Transverse colon (tissue), 4 donors: ENCODE measurements around the gene SYT3. TPM values are rescaled to one million over a fixed set of nuclear protein-coding genes. Genes with fewer than 3 reads are reported as not detected.

Source experiments
- DNase-seq: peaks from one replicate; pipeline ENCODE4 v3.0.0-alpha.2; 2019
- H3K27ac ChIP-seq, 4 donors: fragments of 200-600 bp; sonication (generic); 2 replicates each; pipeline ENCODE4 v1.5.1; 2016 to 2018; ENCODE audit warnings: inconsistent platforms in 4 of 4
- H3K27me3 ChIP-seq: fragments of 200-600 bp; sonication (generic); 2 replicates; pipeline ENCODE4 v1.5.1; 2017; ENCODE audit warnings: inconsistent platforms
- H3K36me3 ChIP-seq, 4 donors: fragments of 200-600 bp; sonication (generic); 2 replicates each; pipeline ENCODE4 v1.5.1; 2017 to 2019; ENCODE audit warnings: inconsistent platforms in 4 of 4
- H3K4me1 ChIP-seq, 4 donors: fragments of 200-600 bp; sonication (generic); 2 replicates each; pipeline ENCODE4 v1.5.1; 2017 to 2020; ENCODE audit warnings: inconsistent platforms in 4 of 4
- H3K4me3 ChIP-seq, 4 donors: fragments of 200-600 bp; sonication (generic); 1 replicate in 1 of 4; 2 replicates in 3 of 4; pipeline versions ENCODE4 v1.5.1 to v1.6.1; 2017 to 2019; ENCODE audit warnings: inconsistent platforms in 4 of 4
- H3K9me3 ChIP-seq, 2 donors: fragments of 200-600 bp; sonication (generic); 2 replicates each; pipeline ENCODE4 v1.5.1; 2017 to 2019; ENCODE audit warnings: inconsistent platforms in 2 of 2
- CTCF ChIP-seq, 5 experiments: fragments of 200-600 bp in 3 of 5; fragments of 450-650 bp in 2 of 5; sonication (generic) in 3 of 5; IDR thresholded peaks; 1 replicate in 2 of 5; 2 replicates in 3 of 5; pipeline ENCODE4 v1.5.1; 2016 to 2017; ENCODE audit warnings: antibody characterized with exemption in 5 of 5, inconsistent platforms in 3 of 5, mild to moderate bottlenecking in 2 of 5, moderate library complexity in 1 of 5
- EP300 ChIP-seq: sonication (generic); formaldehyde crosslinking; IDR thresholded peaks from one replicate; pipeline ENCODE4 v1.6.1; 2017; ENCODE audit warnings: antibody characterized with exemption, low read depth
- POLR2A ChIP-seq: fragments of 450-650 bp; IDR thresholded peaks from one replicate; pipeline ENCODE4 v1.6.1; 2016; ENCODE audit warnings: antibody characterized with exemption, mild to moderate bottlenecking, moderate library complexity
- POLR2AphosphoS5 ChIP-seq, 3 donors: sonication (generic); formaldehyde crosslinking; IDR thresholded peaks; one replicate each; pipeline ENCODE4 v1.6.1; 2016; ENCODE audit warnings: antibody characterized with exemption in 3 of 3
- WGBS, 2 donors: methylation state at CpG; one replicate each; pipeline ENCODE4 v1.1.5; 2018; ENCODE audit warnings: low coverage in 1 of 2; 5-methylcytosine and 5-hydroxymethylcytosine counted together
- in situ Hi-C, 4 donors: fragments of 200-750 bp; cut with MboI; loops; one replicate each; pipeline versions ENCODE4 v1.15.0 to v1.15.1; 2017; ENCODE audit warnings: low sequenced_read_pairs in 3 of 4, low pct_ligation_motif_present in 1 of 4, low pct_unique_long_range_greater_than_20kb in 1 of 4
- intact Hi-C: fragments of 100-400 bp; cut with DNase I; formaldehyde crosslinking; loops from one replicate; pipeline ENCODE4 v1.15.1; 2023; ENCODE audit warnings: low total_unique reads
- total RNA-seq, 4 donors: library from RNA; depleted of rRNA; stranded (reverse); fragments of >200 nt; gene quantifications; one replicate each; pipeline ENCODE4 v1.1.0, GENCODE V29; 2016

The SYT3 gene
- total RNA-seq, 4 donors from 2014 or later: 0.64 TPM; not detected in 3

GRCh38 chr19:50661023-50661422, 21.3 kb upstream of the SYT3 start:
- in situ Hi-C loops: no loop called here
- no peak overlapping the region for H3K27ac ChIP-seq
- H3K4me3 ChIP-seq: no peak overlapping the region
- H3K9me3 ChIP-seq: no peaks in the 10 kb centered on the region
- intact Hi-C loops: no loop called here
- TF ChIP-seq POLR2AphosphoS5 (IDR thresholded peaks at IDR 0.05): no peak
- TF ChIP-seq EP300: no peak
- no peak for TF ChIP-seq POLR2A
- no peak for TF ChIP-seq CTCF (IDR thresholded peaks at IDR 0.05)
- 63 to 74% methylated on average over 8 to 10 of the region's 10 CpGs for WGBS, 2 donors
- no peak for DNase-seq
- H3K36me3 ChIP-seq: no peaks in the 10 kb centered on the region
- H3K4me1 ChIP-seq: peaks cover 0 to 14% (median 11%) of the 10 kb centered on the region in 4 donors
- H3K27me3 ChIP-seq: peaks cover 76% of the 10 kb centered on the region

GRCh38 chr19:50660088-50660366, 20.3 kb upstream of the SYT3 start:
- TF ChIP-seq POLR2AphosphoS5 (IDR thresholded peaks at IDR 0.05) (no peak), EP300 (no peak), CTCF (IDR thresholded peaks at IDR 0.05) (no peak), POLR2A (no peak)
- WGBS, 2 donors: 20 to 45% methylated on average over 4 to 5 of the region's 6 CpGs
- H3K27me3 ChIP-seq: peaks cover 75% of the 10 kb centered on the region
- intact Hi-C loops (no loop called here), in situ Hi-C loops (no loop called here)
- H3K4me1 ChIP-seq: peaks cover 0 to 14% (median 11%) of the 10 kb centered on the region in 4 donors
- no peaks in the 10 kb centered on the region for H3K36me3 ChIP-seq
- no peaks in the 10 kb centered on the region for H3K9me3 ChIP-seq
- no peak for DNase-seq
- H3K4me3 ChIP-seq: no peak overlapping the region
- H3K27ac ChIP-seq: no peak overlapping the region

- no peaks in the 10 kb centered on the region for H3K36me3 ChIP-seq
- H3K9me3 ChIP-seq: no peaks in the 10 kb centered on the region
- TF ChIP-seq POLR2AphosphoS5 (IDR thresholded peaks at IDR 0.05): no peak
- TF ChIP-seq EP300: no peak
- no peak for TF ChIP-seq POLR2A
- no peak for TF ChIP-seq CTCF (IDR thresholded peaks at IDR 0.05)
- H3K4me1 ChIP-seq: peaks cover 0 to 14% (median 11%) of the 10 kb centered on the region in 4 donors
- no peak for DNase-seq
- H3K27me3 ChIP-seq: peaks cover 70% of the 10 kb centered on the region
- WGBS, 2 donors: 7% methylated on average over 29 of the region's 37 CpGs; no CpG with 5 or more reads in 1 of the 2 donors
- H3K27ac ChIP-seq: no peak overlapping the region
- in situ Hi-C loops: no loop called here
- H3K4me3 ChIP-seq: peak overlapping the region in 2 of 4 donors; percentile 4 to 36
- intact Hi-C loops: no loop called here
Observed at GRCh38 chr19:50659318-50660087, 19.8 kb upstream of the SYT3 start.

GRCh38 chr19:50658441-50659317, 19.0 kb upstream of the SYT3 start:
- Histone ChIP-seq H3K36me3 (no peaks in the 10 kb centered on the region), H3K9me3 (no peaks in the 10 kb centered on the region), H3K27ac (no peak overlapping the region), H3K4me3 (peak overlapping the region in 2 of 4 donors; percentile 4 to 36), H3K4me1 (peaks cover 0 to 14% (median 11%) of the 10 kb centered on the region in 4 donors), H3K27me3 (peaks cover 65% of the 10 kb centered on the region)
- in situ Hi-C loops (no loop called here), intact Hi-C loops (no loop called here)
- peak; percentile 39 for DNase-seq
- WGBS, 2 donors: 7 to 13% methylated on average over 6 to 64 of the region's 67 CpGs
- no peak for TF ChIP-seq EP300
